Type B pancreatic cell (in vitro differentiated cells): ENCODE measurements around the gene FGD6. TPM values are rescaled to one million over a fixed set of nuclear protein-coding genes. Genes with fewer than 3 reads are reported as not detected.
"Not testable (repeated sequence)": the region's sequence is repeated elsewhere in the genome, so short reads cannot be mapped to it uniquely, and the experiment has no call there.

Experiments
- DNase-seq: peaks from one replicate; pipeline ENCODE4 v3.0.0; 2021; ENCODE audit warnings: mixed read lengths; ENCODE audit not compliant: unreplicated experiment; ENCODE audit errors: extremely low spot score
- H3K27ac Mint-ChIP-seq: 2 replicates; pipeline ENCODE4 v1.8.0; 2021; ENCODE audit warnings: mild to moderate bottlenecking, mixed read lengths
- H3K27me3 Mint-ChIP-seq: 2 replicates; pipeline ENCODE4 v1.8.0; 2021; ENCODE audit warnings: mixed read lengths
- H3K36me3 Mint-ChIP-seq: 2 replicates; pipeline ENCODE4 v1.8.0; 2021; ENCODE audit warnings: mixed read lengths
- H3K4me1 Mint-ChIP-seq: one replicate; pipeline ENCODE4 v1.8.0; 2021; ENCODE audit warnings: mixed read lengths; ENCODE audit not compliant: unreplicated experiment
- H3K4me3 Mint-ChIP-seq: 2 replicates; pipeline ENCODE4 v1.8.0; 2021; ENCODE audit warnings: mild to moderate bottlenecking, mixed read lengths
- H3K9me3 Mint-ChIP-seq: 2 replicates; pipeline ENCODE4 v1.8.0; 2021; ENCODE audit warnings: mixed read lengths
- total RNA-seq: library from RNA; stranded (reverse); gene quantifications from 2 replicates; pipeline ENCODE4 v1.2.1, GENCODE V29; 2021; ENCODE audit warnings: low replicate concordance
- TF ChIP-seq, protein P1 (sequence below): fragments of 200-600 bp; sonication (generic); conservative IDR thresholded peaks from 2 replicates; pipeline ENCODE4 v1.5.0; 2021; ENCODE audit warnings: antibody characterized with exemption, mild to moderate bottlenecking

The FGD6 gene
- total RNA-seq, 1 donor from 2014 or later: 27.5 TPM

DNA sequence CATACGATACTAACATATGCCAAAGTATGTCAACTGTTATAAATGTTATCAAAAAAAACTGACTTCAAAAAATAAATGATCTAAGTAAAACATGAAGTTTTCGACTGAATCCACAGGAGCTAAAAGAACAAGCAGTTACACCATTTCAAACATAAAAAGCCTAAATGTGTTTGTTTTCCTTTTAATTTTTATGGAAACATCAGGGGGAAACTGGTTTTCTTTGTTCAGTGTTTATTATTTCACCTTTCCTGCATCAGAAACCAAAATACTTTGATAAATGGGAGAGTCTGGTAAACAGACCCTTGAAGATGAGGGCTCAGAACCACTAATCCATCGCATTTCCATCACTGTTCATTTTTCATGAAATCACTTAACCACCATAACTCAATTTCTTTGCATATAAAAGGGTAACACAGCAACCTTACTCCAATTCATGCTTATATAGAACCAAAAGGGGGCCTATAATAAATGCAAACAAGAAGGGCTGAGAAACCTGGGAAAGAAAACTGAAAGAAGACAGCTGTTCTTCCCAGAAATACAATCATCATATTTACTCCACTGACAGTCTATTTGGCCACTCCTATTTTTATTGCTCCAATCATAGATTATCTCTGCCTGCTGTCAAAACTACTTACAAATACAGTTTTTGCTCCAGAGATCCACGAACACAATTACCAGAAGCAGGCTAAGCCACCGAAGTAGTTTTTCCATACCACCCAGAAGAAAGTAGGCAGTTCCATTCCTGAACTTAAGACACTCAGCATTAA, 17.0 kb downstream of the FGD6 start:
- H3K27ac Mint-ChIP-seq: peak overlapping the region; percentile 62
- no peak for DNase-seq

GRCh38 chr12:95198914-95199313, 18.4 kb downstream of the FGD6 start:
- TF ChIP-seq, protein P1, sequence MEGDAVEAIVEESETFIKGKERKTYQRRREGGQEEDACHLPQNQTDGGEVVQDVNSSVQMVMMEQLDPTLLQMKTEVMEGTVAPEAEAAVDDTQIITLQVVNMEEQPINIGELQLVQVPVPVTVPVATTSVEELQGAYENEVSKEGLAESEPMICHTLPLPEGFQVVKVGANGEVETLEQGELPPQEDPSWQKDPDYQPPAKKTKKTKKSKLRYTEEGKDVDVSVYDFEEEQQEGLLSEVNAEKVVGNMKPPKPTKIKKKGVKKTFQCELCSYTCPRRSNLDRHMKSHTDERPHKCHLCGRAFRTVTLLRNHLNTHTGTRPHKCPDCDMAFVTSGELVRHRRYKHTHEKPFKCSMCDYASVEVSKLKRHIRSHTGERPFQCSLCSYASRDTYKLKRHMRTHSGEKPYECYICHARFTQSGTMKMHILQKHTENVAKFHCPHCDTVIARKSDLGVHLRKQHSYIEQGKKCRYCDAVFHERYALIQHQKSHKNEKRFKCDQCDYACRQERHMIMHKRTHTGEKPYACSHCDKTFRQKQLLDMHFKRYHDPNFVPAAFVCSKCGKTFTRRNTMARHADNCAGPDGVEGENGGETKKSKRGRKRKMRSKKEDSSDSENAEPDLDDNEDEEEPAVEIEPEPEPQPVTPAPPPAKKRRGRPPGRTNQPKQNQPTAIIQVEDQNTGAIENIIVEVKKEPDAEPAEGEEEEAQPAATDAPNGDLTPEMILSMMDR: no peak
- peaks cover 29% of the 10 kb centered on the region for H3K4me1 Mint-ChIP-seq
- no peak overlapping the region for H3K4me3 Mint-ChIP-seq
- H3K36me3 Mint-ChIP-seq: peaks cover 4% of the 10 kb centered on the region
- H3K27ac Mint-ChIP-seq: no peak overlapping the region
- no peaks in the 10 kb centered on the region for H3K27me3 Mint-ChIP-seq
- DNase-seq: no peak
- H3K9me3 Mint-ChIP-seq: no peaks in the 10 kb centered on the region

More for the DNA sequence above, 17.0 kb downstream of the FGD6 start:
- Mint-ChIP-seq H3K4me1 (peaks cover 38% of the 10 kb centered on the region), H3K36me3 (peaks cover 11% of the 10 kb centered on the region), H3K27me3 (no peaks in the 10 kb centered on the region), H3K4me3 (peak overlapping the region; percentile 2), H3K9me3 (no peaks in the 10 kb centered on the region)
- TF ChIP-seq, protein P1: no peak

DNA sequence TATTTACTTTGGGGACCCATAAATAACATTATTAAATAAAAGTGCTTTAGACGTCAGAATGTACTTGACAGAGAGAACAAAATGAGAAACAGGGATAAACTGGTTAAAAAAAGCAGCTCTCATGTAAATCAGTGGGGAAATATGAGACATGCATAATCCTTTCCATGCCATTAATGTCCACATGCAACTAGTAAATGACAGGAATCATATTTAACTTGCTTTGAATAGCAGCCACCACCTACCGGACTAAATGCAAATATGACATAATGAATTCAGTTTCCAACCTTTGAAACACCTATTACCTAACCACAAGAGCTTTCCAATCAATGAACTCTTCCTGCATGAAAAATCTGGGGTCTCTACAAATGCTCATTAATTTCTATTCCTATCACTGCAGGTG, 19.6 kb downstream of the FGD6 start:
- DNase-seq: no peak
- Mint-ChIP-seq H3K36me3 (peaks cover 7% of the 10 kb centered on the region), H3K27me3 (no peaks in the 10 kb centered on the region), H3K4me3 (no peak overlapping the region), H3K27ac (no peak overlapping the region), H3K4me1 (peaks cover 19% of the 10 kb centered on the region), H3K9me3 (no peaks in the 10 kb centered on the region)
- TF ChIP-seq, protein P1: no peak

- not testable (repeated sequence) for H3K27ac Mint-ChIP-seq, H3K27me3 Mint-ChIP-seq, H3K9me3 Mint-ChIP-seq, H3K4me3 Mint-ChIP-seq, DNase-seq
- Mint-ChIP-seq H3K36me3 (peaks cover 11% of the 10 kb centered on the region), H3K4me1 (peaks cover 18% of the 10 kb centered on the region)
These were observed 20.2 kb downstream of the FGD6 start for GRCh38 chr12:95196875-95197569.

DNA sequence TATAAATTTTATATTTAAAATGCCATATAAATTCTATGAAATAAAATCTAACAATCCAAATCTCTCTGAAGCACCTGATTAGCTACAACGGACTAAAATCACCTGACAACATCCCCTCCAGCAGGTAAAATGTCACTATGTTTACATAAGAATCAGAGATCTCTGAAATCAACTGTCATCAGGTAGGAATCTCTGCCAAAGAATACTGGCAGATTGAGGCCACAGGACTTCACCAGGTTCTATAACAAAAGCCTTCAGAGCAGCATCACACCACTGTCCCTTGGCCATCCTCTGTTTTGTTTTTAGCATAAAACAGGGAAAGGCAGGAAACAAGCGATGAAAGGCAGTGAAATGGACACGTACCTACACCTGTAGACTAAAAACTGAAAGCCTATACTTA, 22.1 kb downstream of the FGD6 start:
- Mint-ChIP-seq H3K36me3 (peaks cover 11% of the 10 kb centered on the region), H3K4me1 (peaks cover 6% of the 10 kb centered on the region), H3K27me3 (no peaks in the 10 kb centered on the region), H3K27ac (no peak overlapping the region), H3K9me3 (no peaks in the 10 kb centered on the region), H3K4me3 (no peak overlapping the region)
- TF ChIP-seq, protein P1: no peak
- no peak for DNase-seq

DNA sequence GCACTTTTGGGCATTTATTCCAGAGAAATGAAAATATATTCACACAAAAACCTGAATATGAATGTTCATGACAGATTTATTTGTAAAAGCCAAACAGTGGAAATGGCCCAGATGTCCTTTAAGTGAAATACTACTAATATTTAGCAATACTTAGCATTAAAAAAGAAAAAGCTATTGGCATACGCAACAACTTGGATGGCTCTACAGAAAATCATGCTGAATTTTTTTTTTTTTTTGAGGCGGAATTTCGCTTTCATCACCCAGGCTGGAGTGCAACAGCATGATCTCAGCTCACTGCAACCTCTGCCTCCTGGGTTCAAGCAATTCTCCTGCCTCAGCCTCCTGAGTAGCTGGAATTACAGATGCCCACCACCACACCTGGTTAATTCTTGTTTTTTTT, 24.1 kb downstream of the FGD6 start:
- Mint-ChIP-seq H3K27me3 (no peaks in the 10 kb centered on the region), H3K4me3 (no peak overlapping the region), H3K9me3 (no peaks in the 10 kb centered on the region), H3K36me3 (peaks cover 8% of the 10 kb centered on the region), H3K4me1 (peaks cover 2% of the 10 kb centered on the region), H3K27ac (no peak overlapping the region)
- TF ChIP-seq, protein P1: no peak
- no peak for DNase-seq
